ENCODE data around the gene ZNF146.
"Not testable (repeated sequence)": the region's sequence is repeated elsewhere in the genome, so short reads cannot be mapped to it uniquely, and the experiment has no call there.

Gene ZNF146

DNA sequence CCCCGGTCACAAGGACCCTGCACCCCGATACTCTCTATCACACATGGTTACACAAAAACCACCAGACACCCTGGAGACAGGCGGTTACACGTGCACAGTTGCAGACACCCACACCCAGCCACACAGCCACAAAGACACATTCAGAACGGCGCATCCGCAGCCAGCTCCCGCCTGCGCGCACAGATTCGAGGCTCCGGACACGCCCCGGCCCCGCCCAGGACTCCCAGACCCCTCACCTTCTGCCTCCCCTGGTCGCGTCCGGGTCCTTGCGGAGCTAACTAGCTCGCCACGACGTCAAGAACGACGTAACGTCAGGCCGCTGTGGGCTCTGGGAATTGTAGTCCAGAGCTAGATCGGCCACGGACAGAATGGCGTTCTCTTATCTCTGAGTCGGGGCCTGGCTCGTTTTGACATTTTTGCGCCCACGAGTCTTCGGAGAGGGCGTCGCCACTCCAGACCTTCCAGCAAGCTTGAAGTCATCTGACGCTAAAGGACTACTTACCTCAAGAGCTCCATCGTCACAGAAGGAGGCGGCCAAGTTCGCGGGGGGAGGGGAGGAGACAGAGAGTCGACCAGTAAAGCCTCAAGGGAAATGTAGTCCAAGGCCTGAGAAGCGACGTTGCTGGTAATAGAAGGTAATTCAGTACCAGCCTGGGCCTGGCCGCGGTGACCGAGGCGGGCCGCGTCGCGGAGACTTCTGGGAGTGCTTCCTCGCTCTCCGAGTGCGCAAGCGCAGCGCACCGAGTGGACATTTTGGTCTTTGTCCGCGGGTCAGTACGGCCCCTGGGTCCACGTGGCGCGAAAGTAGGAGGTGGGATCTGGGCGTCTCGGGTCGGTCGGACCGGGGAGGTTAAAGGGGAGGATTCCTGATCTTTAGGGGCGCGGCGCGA, at the start of gene ZNF146, which contains the start of gene ZNF565:
Gene ZNF146, plus strand, starts transcription at position 721 of the 890 bp plus-strand sequence. CDS start 21,335 bp downstream, outside the sequence.
Gene ZNF565, minus strand, starts transcription at position 280 of the 890 bp plus-strand sequence. CDS start 12,680 bp downstream, outside the sequence.
- peak; percentile 97 for DNase-seq (ENCODE audit: low read depth, low spot score)

DNA sequence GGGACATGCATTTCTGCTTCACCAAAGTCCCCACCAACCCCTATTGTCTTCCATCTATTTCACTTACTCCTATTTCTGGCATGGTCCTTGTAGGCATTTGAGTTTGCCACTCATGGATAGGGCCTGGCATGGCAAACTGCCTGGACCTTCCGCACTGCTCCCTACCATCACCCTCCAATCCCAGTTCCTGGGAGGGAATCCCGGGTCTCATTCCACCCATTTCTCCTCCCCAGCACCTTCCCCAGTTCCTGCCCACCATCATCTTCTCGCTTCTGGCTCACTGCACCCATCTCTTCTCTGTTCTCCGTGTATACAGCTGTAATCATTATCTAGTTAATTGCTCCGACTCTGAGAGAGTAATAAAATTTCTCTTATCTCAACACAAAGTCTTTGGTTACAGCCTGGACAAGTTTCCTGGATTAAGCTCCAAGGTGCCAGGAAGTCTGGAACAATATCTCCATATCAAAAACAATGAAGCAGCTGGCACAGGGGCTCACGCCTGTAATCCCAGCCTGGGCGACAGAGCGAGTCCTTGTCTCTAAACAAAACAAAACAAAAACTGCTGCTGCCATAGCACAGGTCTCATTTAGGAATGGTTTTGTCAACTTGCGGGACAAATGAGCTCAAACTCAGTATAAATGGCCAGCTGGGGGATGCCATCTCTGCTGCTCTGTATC, 45.7 kb upstream of the ZNF146 start:
- no peak for DNase-seq (ENCODE audit: low read depth, low spot score)

DNA sequence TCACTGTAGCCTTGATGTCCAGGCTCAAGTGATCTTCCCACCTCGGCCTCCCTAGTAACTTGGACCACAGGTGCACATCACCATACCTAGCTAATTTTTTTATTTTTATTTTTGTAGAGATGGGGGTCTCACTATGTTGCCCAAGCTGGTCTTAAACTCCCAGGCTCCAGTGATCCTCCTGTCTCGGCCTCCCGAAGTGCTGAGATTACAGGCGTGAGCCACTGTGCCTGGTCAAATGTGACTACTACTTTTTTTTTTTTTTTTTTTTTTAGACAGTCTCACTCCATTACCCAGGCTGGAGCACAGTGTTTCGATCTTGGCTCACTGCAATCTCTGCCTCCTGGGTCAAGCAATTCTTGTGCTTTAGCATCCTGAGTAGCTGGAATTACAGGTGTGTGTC, 42.1 kb upstream of the ZNF146 start:
- no peak for DNase-seq (ENCODE audit: low read depth, low spot score)

DNA sequence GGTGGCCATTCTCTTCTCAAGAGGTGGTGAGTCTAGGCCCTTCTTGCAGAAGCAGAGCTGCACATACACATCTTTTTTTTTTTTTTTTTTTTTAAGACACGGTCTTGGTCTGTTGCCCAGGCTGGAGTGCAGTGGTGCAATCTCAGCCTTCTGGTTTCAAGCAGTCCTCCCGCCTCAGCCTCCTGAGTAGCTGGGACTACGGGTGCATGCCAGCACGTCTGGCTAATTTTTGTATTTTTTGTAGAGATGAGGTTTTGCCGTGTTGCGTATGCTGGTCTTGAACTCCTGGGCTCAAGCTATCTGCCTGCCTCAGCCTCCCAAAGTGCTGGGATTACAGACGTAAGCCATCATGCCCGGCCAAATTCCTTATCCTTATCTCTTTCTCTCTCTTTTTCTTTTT, 41.1 kb upstream of the ZNF146 start:
- DNase-seq (ENCODE audit: low read depth, low spot score), result not testable (repeated sequence)

DNA sequence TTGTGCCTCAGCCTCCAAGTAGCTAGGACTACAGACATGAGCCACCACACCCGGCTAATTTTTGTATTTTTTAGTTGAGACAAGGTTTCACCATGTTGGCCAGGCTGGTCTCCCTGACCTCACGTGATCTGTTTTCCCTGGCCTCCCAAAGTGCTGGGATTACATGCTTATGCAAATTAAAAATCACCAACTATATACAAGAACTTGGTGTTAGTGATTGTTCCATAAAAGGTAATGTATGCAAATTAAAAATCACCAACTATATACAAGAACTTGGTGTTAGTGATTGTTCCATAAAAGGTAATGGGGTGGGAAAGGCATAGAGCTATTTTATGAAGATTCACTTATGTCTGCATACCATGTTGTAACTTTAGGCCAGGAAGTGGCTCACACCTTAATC, 35.8 kb upstream of the ZNF146 start:
- DNase-seq (ENCODE audit: low read depth, low spot score), result not testable (repeated sequence)

DNA sequence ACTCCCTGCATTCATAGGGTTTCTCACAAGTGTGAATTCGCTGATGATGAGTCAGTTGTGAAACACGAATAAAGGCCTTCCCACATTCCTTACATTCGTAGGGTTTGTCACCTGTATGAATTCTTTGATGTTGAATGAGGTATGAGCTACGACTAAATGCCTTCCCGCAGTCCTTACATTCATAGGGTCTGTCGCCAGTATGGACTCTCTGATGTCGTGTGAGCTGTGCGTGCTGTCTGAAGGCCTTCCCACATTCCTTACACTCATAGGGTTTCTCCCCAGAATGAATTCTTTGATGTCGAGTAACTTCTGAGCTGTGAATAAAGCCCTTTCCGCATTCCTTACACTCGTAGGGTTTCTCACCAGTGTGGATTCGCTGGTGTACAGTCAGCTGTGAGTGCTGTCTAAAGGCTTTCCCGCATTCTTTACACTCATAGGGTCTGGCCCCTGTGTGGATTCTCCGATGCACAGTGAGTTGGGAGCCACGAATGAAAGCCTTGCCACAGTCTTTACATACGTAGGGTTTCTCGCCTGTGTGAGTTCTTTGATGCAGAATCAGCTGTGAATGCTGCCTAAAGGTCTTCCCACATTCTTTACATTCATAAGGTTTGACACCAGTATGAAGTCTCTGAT, 32.2 kb upstream of the ZNF146 start:
- DNase-seq (ENCODE audit: low read depth, low spot score), result no peak

DNA sequence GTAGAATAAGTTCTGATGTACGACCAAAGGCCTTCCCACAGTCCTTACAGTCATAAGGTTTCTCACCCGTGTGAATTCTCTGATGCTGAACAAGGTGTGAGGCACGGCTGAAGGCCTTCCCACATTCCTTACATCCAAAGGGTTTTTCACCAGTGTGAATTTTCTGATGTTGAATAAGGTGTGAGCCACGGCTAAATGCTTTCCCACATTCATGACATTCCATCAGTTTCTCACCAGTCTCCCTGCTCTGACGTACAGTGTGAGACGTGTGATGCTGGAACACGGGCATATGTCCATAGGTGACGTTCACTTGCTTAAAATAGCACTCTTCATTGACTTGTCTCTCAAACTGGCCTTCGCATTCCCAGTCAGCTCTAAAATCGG, 31.7 kb upstream of the ZNF146 start:
- DNase-seq (ENCODE audit: low read depth, low spot score), result no peak

DNA sequence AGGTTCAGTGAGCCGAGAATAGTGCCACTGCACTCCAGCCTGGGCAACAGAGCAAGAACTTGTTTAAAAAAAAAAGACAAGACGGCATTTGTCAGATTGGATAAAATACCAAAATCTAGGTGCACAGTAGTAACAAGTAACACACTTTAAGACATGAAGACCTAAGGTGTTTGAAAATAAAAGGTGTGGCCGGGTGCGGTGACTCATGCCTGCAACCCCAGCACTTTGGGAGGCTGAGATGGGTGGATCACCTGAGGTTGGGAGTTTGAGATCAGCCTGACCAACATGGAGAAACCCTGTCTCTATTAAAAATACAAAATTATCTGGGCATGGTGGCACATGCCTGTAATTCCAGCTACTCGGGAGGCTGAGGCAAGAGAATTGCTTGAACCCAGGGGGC, 28.2 kb upstream of the ZNF146 start:
- not testable (repeated sequence) for DNase-seq (ENCODE audit: low read depth, low spot score)

DNA sequence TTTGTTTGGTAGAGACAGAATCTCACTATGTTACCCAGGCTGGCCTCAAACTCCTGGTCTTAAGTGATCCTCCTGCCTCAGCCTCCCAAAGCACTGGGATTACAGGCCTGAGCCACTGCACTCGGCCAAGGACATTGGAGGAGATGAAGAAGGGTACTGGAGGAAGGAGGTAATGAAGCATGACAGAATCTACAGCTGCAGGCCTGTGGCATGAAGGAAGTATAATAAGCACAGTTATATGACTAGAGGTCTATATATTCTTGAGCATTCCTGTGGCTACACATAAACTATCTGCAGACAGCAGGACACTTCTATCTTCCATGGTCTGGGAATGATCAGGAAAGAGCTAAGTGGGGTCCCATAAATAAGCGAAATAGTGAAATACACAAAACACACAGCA, 18.7 kb upstream of the ZNF146 start:
- no peak for DNase-seq (ENCODE audit: low read depth, low spot score)

DNA sequence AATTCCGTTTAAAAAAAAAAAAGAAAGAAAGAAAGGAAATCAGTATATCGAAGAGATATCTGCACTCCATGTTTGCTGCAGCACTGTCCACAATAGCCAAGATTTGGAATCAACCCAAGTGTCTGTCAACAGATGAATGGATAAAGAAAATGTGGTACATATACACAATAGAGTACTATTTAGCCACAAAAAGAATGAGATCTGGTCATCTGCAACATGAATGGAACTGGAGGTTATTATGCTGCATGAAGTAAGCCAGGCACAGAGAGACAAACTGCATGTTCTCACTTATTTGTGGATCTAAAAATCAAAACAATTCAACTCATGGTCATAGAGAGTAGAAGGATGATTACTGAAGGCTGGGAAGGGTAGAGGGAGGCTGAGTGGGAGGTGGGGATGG, 16.8 kb upstream of the ZNF146 start:
- no peak for DNase-seq (ENCODE audit: low read depth, low spot score)

DNA sequence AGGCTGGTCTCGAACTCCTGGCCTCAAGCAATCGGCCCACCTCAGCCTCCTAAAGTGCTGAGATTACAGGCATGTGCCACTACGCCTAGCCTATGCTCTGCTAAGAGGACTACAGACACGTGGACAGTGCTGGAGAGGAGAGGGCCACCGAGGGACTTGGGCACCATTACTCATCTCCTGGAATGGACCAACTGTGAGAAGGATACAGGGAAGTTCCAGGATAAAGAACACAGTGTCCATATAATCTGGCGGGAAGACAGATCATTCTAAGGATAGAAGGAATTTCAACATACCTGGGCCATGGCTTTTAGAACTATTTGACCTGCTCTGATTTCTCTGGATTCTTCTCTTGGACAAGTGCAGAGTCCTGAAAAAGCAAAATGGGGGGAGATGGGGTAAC, 13.2 kb upstream of the ZNF146 start:
- no peak for DNase-seq (ENCODE audit: low read depth, low spot score)

DNA sequence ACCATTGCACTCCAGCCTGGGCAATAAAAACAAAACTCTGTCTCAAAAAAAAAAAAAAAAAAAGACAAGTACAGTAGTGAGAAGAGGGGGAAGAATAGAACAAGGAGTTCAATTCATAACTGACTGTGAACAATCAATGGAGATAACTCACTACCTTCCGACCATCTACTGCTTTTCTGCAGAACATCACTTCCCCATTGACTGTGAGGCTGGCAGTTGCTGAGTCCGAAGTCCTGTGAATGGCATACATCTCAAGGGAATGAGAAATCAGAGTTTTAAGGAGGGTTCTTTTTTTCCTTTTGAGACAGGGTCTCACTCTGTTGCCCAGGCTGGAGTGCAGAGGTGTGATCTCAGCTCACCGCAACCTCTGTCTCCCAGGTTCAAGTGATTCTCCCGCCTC, 11.6 kb upstream of the ZNF146 start:
- no peak for DNase-seq (ENCODE audit: low read depth, low spot score)

DNA sequence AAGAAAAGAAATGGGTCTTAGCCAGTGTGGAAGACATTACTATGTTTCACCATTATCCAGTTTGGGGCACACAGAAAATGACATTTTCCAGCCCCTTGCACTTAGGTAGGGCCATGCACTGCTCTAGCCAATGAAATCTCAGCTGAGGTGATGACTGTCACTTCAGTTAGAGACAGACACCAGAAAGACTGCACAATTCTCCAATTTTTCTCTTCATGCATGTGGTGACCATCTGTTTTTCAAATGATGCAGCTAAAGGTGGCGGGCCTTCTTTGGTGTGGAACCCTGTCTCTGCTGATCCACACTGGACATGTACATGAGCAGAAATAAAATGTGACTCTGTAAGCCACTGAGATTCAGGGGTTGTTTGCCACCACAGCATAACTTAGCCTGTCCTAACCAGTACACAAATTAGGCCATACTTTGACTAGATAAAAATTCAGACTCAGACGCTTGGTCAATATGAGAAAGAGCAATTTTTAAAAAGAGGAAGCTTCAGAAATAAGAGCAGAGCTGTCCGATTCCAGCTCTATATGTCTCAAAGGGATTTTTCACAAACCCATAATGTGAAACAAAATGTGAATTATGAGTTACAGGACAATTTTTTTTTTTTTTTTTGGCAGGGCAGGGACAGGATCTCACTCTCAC, 7.2 kb upstream of the ZNF146 start:
- no peak for DNase-seq (ENCODE audit: low read depth, low spot score)

DNA sequence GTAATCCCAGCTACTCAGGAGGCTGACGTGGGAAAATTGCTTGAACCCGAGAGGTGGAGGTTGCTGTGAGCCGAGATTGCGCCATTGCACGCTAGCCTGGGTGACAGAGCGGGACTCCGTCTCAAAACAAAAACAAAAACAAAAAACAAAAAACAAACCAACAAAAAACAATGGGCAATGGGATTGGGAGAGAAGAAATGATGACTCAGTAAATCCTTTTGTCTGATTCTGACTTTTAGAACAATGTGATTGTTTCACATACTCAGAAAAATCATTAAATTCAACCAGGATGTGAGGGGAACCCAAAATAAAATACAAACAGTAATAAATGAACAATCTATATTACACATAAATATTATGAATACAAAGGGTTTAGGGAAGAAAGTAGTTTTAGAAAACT, 5.5 kb upstream of the ZNF146 start:
- no peak for DNase-seq (ENCODE audit: low read depth, low spot score)

DNA sequence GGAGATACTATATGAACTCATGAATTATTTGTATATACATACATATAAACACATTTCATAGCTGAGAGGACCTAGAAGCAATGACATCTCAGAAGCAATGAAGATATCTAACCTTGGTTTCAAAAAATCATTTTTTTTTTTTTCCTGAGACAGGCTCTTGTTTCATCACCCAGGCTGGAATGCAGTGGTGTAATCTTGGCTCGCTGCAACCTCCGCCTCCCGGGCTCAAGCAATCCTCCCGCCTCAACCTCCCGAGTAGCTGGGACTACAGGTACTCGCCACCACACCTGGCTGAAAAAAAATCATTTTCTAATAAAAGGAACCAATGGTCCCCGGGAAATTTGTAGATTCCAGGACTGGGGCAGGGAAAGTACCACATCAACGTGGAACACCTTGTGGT, 4.4 kb upstream of the ZNF146 start:
- DNase-seq (ENCODE audit: low read depth, low spot score), result no peak

DNA sequence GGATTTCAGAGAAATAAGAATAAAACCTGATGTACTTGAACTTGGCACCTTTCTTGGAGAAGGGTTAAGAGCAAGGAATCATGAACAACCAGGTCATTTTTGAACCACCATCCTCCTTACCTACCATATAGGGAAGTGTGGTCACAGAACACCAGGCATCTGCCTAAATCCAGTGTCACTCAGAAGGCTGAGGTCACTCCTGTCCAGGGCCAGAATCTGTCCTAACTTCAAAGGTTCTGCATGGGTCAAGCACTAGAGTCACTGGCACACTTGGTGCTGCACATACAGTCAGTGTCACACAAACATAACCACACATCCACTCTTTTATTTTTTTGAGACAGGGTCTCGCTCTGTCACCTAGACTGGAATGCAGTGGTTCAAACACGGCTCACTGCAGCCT, 2.0 kb upstream of the ZNF146 start:
- DNase-seq (ENCODE audit: low read depth, low spot score), result no peak

DNA sequence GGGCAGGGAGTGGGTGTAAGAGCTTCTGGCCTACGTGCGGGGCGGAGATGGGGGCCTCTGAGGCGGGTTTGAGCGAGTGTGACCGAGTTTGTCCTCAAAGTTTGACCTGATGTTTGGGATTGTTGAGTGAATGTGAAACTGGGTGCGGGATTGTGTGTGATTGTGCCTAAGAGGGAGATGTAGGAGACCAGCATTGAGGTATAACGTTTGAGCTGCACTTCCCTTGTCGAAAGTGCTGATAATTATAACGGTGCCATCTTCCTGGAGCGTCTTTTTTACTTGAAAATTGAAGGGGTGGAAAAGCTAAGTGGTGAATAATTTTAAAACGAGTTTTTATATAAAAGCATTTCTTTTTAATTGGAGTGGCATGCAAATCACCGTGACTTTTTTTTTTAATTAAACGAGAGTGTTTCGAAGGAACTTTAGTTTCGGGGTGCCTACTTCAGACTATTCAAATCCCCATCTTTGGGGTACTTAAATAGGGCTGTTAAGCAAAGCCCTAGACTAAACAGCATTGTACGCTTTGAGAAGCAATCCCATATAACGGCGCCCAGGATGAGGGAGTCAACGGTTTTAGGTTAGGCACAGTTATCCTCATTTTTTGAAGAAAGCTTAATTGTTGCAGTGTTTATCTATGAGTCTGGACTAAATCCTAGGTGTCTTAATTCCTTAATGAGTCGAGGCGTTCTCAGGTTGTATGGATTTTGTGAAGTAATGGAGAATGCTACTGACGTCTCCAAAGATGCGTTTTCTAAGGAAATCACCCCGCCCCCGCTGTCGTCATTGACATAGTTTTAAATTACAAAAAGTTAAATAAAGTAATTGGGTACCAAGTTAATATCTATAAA, 594 bp downstream of the ZNF146 start:
- DNase-seq (ENCODE audit: low read depth, low spot score), result no peak

DNA sequence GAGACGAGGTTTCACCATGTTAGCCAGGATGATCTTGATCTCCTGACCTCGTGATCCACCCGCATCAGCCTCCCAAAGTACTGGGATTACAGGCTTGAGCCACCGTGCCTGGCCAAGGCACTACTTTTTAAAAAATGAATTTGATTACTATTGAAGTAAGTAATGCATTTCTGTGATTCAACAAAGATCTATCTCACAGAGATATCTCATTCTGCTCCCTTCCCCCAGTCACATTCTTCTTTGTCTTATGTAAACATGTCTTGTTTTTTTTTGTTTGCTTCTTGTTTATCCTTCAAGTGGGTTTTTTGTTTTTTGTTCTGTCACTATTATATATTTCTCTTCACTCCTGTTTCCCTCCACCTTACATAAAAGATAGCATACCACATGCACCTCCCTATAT, 6.6 kb downstream of the ZNF146 start:
- no peak for DNase-seq (ENCODE audit: low read depth, low spot score)

DNA sequence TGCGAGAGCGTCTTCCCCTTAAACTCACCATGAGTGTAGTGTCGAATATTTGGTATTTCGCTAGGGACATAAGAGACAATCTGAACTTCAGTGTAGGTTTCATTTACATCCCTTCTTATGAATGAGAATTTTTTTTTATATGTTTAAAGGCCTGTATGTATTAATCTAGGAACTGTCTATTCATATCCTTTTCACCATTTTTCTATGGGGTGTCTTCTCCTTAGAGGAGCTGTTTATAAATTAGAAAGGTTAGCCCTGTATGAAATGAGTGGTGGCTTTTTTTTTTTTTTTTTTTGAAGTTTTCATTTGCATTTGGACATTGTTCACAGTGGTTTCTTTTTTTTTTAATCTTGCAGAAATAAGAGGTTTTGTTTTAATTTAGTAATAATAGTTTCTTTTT, 7.6 kb downstream of the ZNF146 start:
- no peak for DNase-seq (ENCODE audit: low read depth, low spot score)

DNA sequence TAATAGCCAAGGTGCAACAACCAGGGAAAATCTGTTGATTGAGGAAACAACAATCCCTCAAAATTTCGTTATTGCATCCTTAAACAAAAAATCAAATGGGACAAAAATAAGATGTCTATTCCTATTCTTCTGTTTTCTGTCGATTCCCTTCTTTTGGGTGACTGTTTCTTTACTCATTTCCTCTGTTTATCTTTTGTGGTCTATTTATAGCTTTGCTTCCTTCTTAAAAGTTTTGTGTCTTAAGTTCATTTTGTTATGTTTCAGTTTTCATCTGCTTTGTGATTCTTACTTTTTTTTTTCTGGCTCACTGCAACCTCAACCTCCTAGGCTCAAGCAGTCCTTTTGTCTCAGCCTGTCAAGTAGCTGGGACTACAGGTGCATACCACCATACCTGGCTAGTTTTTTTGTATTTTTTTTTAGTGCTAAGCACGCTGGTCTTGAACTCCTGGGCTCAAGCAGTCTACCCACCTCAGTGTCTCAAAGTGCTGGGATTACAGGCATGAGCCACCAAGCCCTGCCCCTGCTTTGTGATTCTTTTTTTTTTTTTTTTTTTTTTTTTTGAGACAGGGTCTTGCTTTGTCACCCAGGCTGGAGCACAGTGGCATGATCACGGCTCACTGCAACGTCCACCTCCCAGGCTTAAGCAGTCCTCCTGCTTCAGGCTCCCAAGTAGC, 10.4 kb downstream of the ZNF146 start:
- no peak for DNase-seq (ENCODE audit: low read depth, low spot score)
